Endothelial cell (in vitro differentiated cells): ENCODE measurements around the gene RTRAF. TPM values are rescaled to one million over a fixed set of nuclear protein-coding genes. Genes with fewer than 3 reads are reported as not detected.

Experiments
- DNase-seq: peaks from one replicate; pipeline ENCODE4 v3.0.0; 2021; ENCODE audit warnings: low spot score
- H3K27ac Mint-ChIP-seq: one replicate; pipeline ENCODE4 v1.8.0; 2021; ENCODE audit warnings: mixed read lengths, inconsistent platforms; ENCODE audit not compliant: unreplicated experiment
- H3K27me3 Mint-ChIP-seq: one replicate; pipeline ENCODE4 v1.8.0; 2021; ENCODE audit warnings: mild to moderate bottlenecking, moderate library complexity, mixed read lengths, inconsistent platforms; ENCODE audit not compliant: unreplicated experiment
- H3K36me3 Mint-ChIP-seq: one replicate; pipeline ENCODE4 v1.8.0; 2021; ENCODE audit warnings: mild to moderate bottlenecking, low read depth, mixed read lengths, inconsistent platforms; ENCODE audit not compliant: unreplicated experiment
- H3K4me1 Mint-ChIP-seq: one replicate; pipeline ENCODE4 v1.8.0; 2021; ENCODE audit warnings: mild to moderate bottlenecking, mixed read lengths, inconsistent platforms; ENCODE audit not compliant: unreplicated experiment
- H3K4me3 Mint-ChIP-seq: one replicate; pipeline ENCODE4 v1.8.0; 2021; ENCODE audit warnings: mild to moderate bottlenecking, mixed read lengths, inconsistent platforms; ENCODE audit not compliant: unreplicated experiment
- H3K9me3 Mint-ChIP-seq: one replicate; pipeline ENCODE4 v1.8.0; 2021; ENCODE audit warnings: mixed read lengths, inconsistent platforms; ENCODE audit not compliant: unreplicated experiment
- total RNA-seq: library from RNA; stranded (reverse); fragmentation: NEBNext Ultra II Directional; extraction: Animal tissue kit (Norgen Biotek cat#: 25700); gene quantifications from one replicate; pipeline ENCODE4 v1.2.1, GENCODE V29; 2021; ENCODE audit not compliant: unreplicated experiment
- TF ChIP-seq, protein P1 (sequence below): fragments of 200-600 bp; sonication (generic); IDR thresholded peaks from one replicate; pipeline ENCODE4 v1.5.0; 2021; ENCODE audit warnings: antibody characterized with exemption; ENCODE audit not compliant: unreplicated experiment

RTRAF gene
- total RNA-seq, 1 donor from 2014 or later = 260 TPM

DNA sequence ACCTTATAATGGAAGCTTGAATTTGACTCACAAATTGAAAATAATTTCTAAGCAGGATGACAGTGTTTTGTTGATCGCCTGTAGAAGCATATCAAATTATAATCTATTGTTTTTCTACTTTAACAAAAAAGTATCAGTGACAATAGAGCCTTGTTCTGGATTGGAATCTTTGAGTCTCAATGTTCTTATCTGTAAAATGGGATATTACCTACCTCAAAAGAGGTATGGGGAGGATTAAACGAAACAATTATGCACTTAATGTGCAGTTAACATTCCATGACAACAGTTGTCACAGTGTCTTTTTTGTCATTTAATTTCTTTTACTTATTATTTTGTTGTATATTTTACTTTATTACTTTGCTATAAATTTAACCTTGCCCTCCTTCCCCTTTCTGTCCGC lies 1.1 kb downstream of the RTRAF start:
- no peaks in the 10 kb centered on the region for H3K27me3 Mint-ChIP-seq
- DNase-seq = no peak

DNA sequence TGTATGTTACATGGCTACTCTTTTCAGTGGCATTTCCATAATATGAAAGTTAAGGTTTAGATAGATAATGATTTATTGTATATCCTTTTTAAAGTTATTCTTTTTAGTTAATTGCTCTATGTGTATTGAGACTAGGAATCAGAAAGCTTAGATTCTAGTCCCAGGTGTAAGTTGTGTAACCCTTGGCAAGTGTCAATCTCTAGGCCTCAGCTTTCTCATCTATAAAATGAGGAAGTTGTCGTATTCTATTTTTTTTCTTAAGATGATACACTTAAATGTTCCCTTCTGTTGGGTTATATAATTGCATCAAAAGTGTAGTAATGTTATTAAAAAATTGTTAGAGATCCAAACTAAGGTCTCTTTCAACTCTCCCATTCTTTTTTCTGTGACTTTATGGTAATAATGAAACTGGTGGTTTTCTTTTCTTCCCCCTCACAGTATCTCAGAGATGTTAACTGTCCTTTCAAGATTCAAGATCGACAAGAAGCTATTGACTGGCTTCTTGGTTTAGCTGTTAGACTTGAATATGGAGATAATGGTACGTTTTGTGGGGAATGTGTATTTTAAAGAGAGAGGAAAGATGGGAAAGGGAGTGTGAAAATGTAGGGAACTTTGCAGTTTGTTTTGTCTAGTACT lies 4.1 kb downstream of the RTRAF start:
- no peak for DNase-seq
- H3K27me3 Mint-ChIP-seq = no peaks in the 10 kb centered on the region
- TF ChIP-seq, protein P1, sequence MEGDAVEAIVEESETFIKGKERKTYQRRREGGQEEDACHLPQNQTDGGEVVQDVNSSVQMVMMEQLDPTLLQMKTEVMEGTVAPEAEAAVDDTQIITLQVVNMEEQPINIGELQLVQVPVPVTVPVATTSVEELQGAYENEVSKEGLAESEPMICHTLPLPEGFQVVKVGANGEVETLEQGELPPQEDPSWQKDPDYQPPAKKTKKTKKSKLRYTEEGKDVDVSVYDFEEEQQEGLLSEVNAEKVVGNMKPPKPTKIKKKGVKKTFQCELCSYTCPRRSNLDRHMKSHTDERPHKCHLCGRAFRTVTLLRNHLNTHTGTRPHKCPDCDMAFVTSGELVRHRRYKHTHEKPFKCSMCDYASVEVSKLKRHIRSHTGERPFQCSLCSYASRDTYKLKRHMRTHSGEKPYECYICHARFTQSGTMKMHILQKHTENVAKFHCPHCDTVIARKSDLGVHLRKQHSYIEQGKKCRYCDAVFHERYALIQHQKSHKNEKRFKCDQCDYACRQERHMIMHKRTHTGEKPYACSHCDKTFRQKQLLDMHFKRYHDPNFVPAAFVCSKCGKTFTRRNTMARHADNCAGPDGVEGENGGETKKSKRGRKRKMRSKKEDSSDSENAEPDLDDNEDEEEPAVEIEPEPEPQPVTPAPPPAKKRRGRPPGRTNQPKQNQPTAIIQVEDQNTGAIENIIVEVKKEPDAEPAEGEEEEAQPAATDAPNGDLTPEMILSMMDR = no peak
- peaks cover 7% of the 10 kb centered on the region for H3K36me3 Mint-ChIP-seq
- H3K4me1 Mint-ChIP-seq = peaks cover 16% of the 10 kb centered on the region
- H3K27ac Mint-ChIP-seq = no peak overlapping the region
- no peak overlapping the region for H3K4me3 Mint-ChIP-seq
- no peaks in the 10 kb centered on the region for H3K9me3 Mint-ChIP-seq

More for the DNA sequence above, 1.1 kb downstream of the RTRAF start:
- Mint-ChIP-seq H3K9me3 (no peaks in the 10 kb centered on the region), H3K27ac (no peak overlapping the region), H3K36me3 (peaks cover 7% of the 10 kb centered on the region), H3K4me3 (peak overlapping the region; percentile 96), H3K4me1 (peaks cover 17% of the 10 kb centered on the region)
- TF ChIP-seq, protein P1 = no peak

DNA sequence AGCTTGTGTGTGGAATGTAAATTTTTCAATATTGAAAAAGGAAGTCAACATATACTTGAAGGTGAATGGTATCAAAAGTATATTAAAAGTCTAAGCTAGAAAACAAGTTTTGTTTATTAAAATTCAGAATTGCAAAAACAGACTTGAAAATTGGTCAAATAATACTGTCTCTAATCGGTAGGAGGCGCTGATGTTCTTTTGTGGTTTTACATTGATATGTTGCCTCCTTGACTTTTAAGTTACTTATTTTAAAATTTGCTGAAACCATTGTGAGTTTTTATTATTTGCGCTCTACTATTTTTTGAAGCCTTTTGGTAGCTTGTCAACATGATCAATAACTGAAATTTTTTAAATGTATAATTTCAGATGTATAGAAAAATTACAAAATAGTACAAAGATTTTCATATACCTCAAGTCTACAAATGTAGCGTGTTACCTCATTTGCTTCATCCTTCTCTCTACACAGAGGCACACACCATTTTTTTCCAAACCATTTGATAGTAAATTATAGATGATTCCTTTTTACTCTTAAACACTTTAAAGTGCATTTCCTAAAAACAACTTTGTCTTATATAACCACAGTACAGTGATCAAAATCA lies 6.9 kb downstream of the RTRAF start:
- no peaks in the 10 kb centered on the region for H3K9me3 Mint-ChIP-seq
- DNase-seq = no peak
- peaks cover 4% of the 10 kb centered on the region for H3K4me1 Mint-ChIP-seq
- TF ChIP-seq, protein P1 = peak; percentile 81
- no peak overlapping the region for H3K27ac Mint-ChIP-seq
- H3K4me3 Mint-ChIP-seq = no peak overlapping the region
- H3K27me3 Mint-ChIP-seq = no peaks in the 10 kb centered on the region
- H3K36me3 Mint-ChIP-seq = peaks cover 12% of the 10 kb centered on the region

DNA sequence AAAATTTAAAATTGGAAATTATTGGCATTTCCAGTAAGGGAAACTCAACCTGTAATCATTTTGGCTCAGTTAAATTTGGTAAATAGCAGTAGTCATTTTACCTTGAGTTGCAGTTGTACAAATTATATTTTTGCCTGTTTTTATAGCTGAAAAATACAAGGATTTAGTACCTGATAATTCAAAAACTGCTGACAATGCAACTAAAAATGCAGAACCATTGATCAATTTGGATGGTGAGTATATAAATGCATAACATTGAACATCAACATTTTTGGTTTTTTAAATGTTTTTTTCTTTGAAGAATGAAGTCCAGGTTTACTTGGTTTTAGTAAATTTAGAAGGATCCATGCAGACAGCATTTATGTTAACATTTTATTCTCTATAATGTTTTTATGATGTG lies 9.0 kb downstream of the RTRAF start:
- no peaks in the 10 kb centered on the region for H3K9me3 Mint-ChIP-seq
- DNase-seq = no peak
- no peak overlapping the region for H3K27ac Mint-ChIP-seq
- TF ChIP-seq, protein P1 = no peak
- H3K27me3 Mint-ChIP-seq = no peaks in the 10 kb centered on the region
- peaks cover 6% of the 10 kb centered on the region for H3K4me1 Mint-ChIP-seq
- peaks cover 15% of the 10 kb centered on the region for H3K36me3 Mint-ChIP-seq
- no peak overlapping the region for H3K4me3 Mint-ChIP-seq

DNA sequence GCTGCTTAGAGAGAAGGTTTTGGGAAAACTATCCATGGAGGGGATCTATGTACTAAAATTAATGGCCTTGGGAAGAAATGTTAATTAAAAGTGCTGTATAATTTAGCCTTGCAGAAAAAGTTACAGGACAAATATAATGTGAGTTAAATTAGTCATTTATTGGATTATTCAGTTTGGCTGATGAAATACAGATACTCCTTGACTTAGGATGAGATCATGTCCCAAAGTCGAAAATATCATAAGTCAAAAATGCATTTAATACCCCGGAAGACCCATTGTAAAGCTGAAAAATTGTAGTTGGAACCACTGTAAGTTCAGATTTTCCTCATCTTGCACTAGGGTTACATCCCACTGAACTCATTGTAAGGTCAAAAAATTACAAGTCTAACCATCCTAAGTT lies 9.7 kb downstream of the RTRAF start:
- Mint-ChIP-seq H3K27ac (no peak overlapping the region), H3K4me3 (no peak overlapping the region), H3K4me1 (peaks cover 6% of the 10 kb centered on the region), H3K27me3 (no peaks in the 10 kb centered on the region), H3K36me3 (peaks cover 15% of the 10 kb centered on the region), H3K9me3 (no peaks in the 10 kb centered on the region)
- DNase-seq = no peak
- TF ChIP-seq, protein P1 = no peak
